Measurements from ENCODE around the gene RAG1.

RAG1 gene

DNA sequence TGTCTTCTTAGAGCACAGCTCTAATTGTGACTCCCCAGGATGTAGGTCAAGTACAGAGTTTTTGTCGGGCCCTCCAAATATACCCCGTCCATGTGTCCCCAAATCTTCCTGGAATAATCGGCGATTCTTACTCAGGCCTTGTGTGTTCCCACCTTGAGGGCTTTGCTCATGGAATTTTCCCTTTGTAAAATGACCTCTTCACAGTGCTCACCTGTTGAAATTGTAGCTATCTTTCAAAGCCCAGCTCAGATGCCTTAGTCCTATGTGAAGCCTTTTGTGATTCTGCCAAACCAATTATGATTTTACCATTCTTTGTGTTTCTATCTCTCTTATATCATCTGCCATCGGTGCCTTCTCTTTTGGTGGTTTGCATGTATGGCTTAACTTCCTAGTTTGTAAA is 60.3 kb downstream of the RAG1 start:
- no peak for DNase-seq (ENCODE audit: low read depth in 2 of 2)

DNA sequence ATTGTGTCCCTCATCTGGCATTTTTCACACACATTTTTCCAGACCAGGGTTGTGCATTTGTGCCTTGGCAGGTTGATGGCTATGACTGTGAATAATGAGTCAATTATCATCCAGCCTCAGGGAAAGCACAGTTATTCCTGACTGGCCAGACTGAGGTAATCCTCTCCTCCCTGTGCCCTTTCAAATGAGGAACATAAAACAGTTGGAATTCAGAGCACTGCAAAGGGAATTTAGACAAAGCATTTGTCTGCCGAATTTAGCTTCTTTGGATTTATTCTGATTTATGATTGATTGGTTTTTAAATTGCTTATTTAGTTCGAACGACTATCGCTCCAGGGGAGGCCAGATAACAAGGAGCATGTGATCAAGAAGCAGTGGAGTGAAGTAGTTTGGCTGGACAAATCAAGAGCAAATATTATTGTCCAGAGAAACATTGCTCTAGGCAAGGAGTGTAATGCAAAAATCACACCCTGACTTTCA is 61.0 kb downstream of the RAG1 start:
- DNase-seq (ENCODE audit: low read depth in 2 of 2), result no peak
